Transverse colon (tissue), 4 donors: Measurements from ENCODE around the gene BMPR1B. TPM values are rescaled to one million over a fixed set of nuclear protein-coding genes. Genes with fewer than 3 reads are reported as not detected.

Experiments used
- DNase-seq: peaks from one replicate; pipeline ENCODE4 v3.0.0-alpha.2; 2019
- H3K27ac ChIP-seq, 4 donors: fragments of 200-600 bp; sonication (generic); 2 replicates each; pipeline ENCODE4 v1.5.1; 2016 to 2018; ENCODE audit warnings: inconsistent platforms in 4 of 4
- H3K27me3 ChIP-seq: fragments of 200-600 bp; sonication (generic); 2 replicates; pipeline ENCODE4 v1.5.1; 2017; ENCODE audit warnings: inconsistent platforms
- H3K36me3 ChIP-seq, 4 donors: fragments of 200-600 bp; sonication (generic); 2 replicates each; pipeline ENCODE4 v1.5.1; 2017 to 2019; ENCODE audit warnings: inconsistent platforms in 4 of 4
- H3K4me1 ChIP-seq, 4 donors: fragments of 200-600 bp; sonication (generic); 2 replicates each; pipeline ENCODE4 v1.5.1; 2017 to 2020; ENCODE audit warnings: inconsistent platforms in 4 of 4
- H3K4me3 ChIP-seq, 4 donors: fragments of 200-600 bp; sonication (generic); 1 replicate in 1 of 4; 2 replicates in 3 of 4; pipeline versions ENCODE4 v1.5.1 to v1.6.1; 2017 to 2019; ENCODE audit warnings: inconsistent platforms in 4 of 4
- H3K9me3 ChIP-seq, 2 donors: fragments of 200-600 bp; sonication (generic); 2 replicates each; pipeline ENCODE4 v1.5.1; 2017 to 2019; ENCODE audit warnings: inconsistent platforms in 2 of 2
- CTCF ChIP-seq, 5 experiments: fragments of 200-600 bp in 3 of 5; fragments of 450-650 bp in 2 of 5; sonication (generic) in 3 of 5; IDR thresholded peaks; 1 replicate in 2 of 5; 2 replicates in 3 of 5; pipeline ENCODE4 v1.5.1; 2016 to 2017; ENCODE audit warnings: antibody characterized with exemption in 5 of 5, inconsistent platforms in 3 of 5, mild to moderate bottlenecking in 2 of 5, moderate library complexity in 1 of 5
- EP300 ChIP-seq: sonication (generic); formaldehyde crosslinking; IDR thresholded peaks from one replicate; pipeline ENCODE4 v1.6.1; 2017; ENCODE audit warnings: antibody characterized with exemption, low read depth
- POLR2A ChIP-seq: fragments of 450-650 bp; IDR thresholded peaks from one replicate; pipeline ENCODE4 v1.6.1; 2016; ENCODE audit warnings: antibody characterized with exemption, mild to moderate bottlenecking, moderate library complexity
- POLR2AphosphoS5 ChIP-seq, 3 donors: sonication (generic); formaldehyde crosslinking; IDR thresholded peaks; one replicate each; pipeline ENCODE4 v1.6.1; 2016; ENCODE audit warnings: antibody characterized with exemption in 3 of 3
- WGBS, 2 donors: methylation state at CpG; one replicate each; pipeline ENCODE4 v1.1.5; 2018; ENCODE audit warnings: low coverage in 1 of 2; 5-methylcytosine and 5-hydroxymethylcytosine counted together
- in situ Hi-C, 4 donors: fragments of 200-750 bp; cut with MboI; loops; one replicate each; pipeline versions ENCODE4 v1.15.0 to v1.15.1; 2017; ENCODE audit warnings: low sequenced_read_pairs in 3 of 4, low pct_ligation_motif_present in 1 of 4, low pct_unique_long_range_greater_than_20kb in 1 of 4
- intact Hi-C: fragments of 100-400 bp; cut with DNase I; formaldehyde crosslinking; loops from one replicate; pipeline ENCODE4 v1.15.1; 2023; ENCODE audit warnings: low total_unique reads
- total RNA-seq, 4 donors: library from RNA; depleted of rRNA; stranded (reverse); fragments of >200 nt; gene quantifications; one replicate each; pipeline ENCODE4 v1.1.0, GENCODE V29; 2016

Gene BMPR1B
- total RNA-seq, 4 donors from 2014 or later, result 0.64 to 3.2 (median 0.68) TPM; not detected in 1

- no peaks in the 10 kb centered on the region for H3K27me3 ChIP-seq
- TF ChIP-seq CTCF (IDR thresholded peaks at IDR 0.05), result no peak
- TF ChIP-seq EP300, result no peak
- TF ChIP-seq POLR2A, result no peak
- TF ChIP-seq POLR2AphosphoS5 (IDR thresholded peaks at IDR 0.05), result no peak
- in situ Hi-C loops, result loop anchor here (25.0 kb wide), 2 partner anchors 465 to 490 kb away; no protein-coding TSS in a partner anchor
- DNase-seq, result no peak
- WGBS, 2 donors, result 38 to 61% methylated on average over 3 of the region's 3 CpGs
- H3K36me3 ChIP-seq, result no peaks in the 10 kb centered on the region
- H3K9me3 ChIP-seq, result no peaks in the 10 kb centered on the region
- no peak overlapping the region for H3K4me3 ChIP-seq
- H3K4me1 ChIP-seq, result peaks cover 0 to 5% (median 1%) of the 10 kb centered on the region in 4 donors
- no peak overlapping the region for H3K27ac ChIP-seq
- intact Hi-C loops, result no loop called here
Observed at GRCh38 chr4:95102162-95102790, 344.5 kb downstream of the BMPR1B start.

DNA sequence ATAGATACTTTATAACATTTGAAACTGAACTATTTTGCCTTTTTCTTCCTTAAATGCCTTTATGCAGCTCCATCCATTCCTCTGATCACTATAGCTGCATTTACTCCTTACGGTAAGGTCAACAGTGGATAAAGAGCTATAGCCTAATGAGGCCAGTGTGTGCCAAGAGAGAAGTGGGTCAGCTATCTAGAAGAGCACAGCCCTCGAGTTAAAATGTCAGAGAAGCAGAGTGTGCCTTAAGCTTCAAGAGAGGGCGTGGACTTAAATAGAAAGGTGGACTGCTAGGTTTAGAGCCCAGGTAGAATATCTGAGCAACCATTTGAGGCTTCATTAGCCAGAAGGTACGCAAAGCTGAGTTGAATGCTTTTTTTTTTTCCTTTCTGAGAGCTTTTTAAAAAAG lies 347.4 kb downstream of the BMPR1B start:
- Histone ChIP-seq H3K4me1 (peaks cover 0 to 9% (median 4%) of the 10 kb centered on the region in 4 donors), H3K27me3 (no peaks in the 10 kb centered on the region), H3K9me3 (no peaks in the 10 kb centered on the region), H3K36me3 (no peaks in the 10 kb centered on the region), H3K27ac (no peak overlapping the region), H3K4me3 (no peak overlapping the region)
- in situ Hi-C loops, result loop anchor here (25.0 kb wide), 2 partner anchors 468 to 493 kb away; no protein-coding TSS in a partner anchor
- 75 to 79% methylated on average over 4 of the region's 4 CpGs for WGBS, 2 donors
- TF ChIP-seq POLR2AphosphoS5 (IDR thresholded peaks at IDR 0.05) (no peak), EP300 (no peak), CTCF (IDR thresholded peaks at IDR 0.05) (no peak), POLR2A (no peak)
- DNase-seq, result no peak
- intact Hi-C loops, result no loop called here

DNA sequence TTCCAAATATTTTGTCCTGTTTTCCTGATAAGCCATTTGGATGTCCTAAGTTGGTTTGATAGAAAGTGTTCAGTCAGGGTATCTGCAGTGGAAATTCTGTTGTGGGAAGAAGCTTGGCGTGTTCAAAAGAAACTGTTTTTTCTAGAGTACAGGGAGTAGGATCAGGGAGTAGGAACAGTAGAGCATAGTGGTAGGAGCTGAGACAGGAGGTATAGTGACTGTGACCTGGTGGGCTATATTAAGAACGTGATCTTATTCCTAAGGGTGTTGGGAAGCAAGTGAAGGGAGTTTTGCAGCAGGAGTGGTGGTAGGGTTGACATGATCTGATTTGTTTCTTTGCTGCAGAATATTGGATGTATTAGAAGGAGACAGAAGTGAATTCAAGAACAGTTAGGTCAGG lies 348.2 kb downstream of the BMPR1B start:
- peaks cover 0 to 9% (median 4%) of the 10 kb centered on the region in 4 donors for H3K4me1 ChIP-seq
- WGBS, 2 donors, result 67 to 87% methylated on average over 2 of the region's 2 CpGs
- H3K27me3 ChIP-seq, result no peaks in the 10 kb centered on the region
- DNase-seq, result no peak
- H3K9me3 ChIP-seq, result no peaks in the 10 kb centered on the region
- intact Hi-C loops, result no loop called here
- H3K36me3 ChIP-seq, result no peaks in the 10 kb centered on the region
- H3K27ac ChIP-seq, result no peak overlapping the region
- in situ Hi-C loops, result loop anchor here (25.0 kb wide), 2 partner anchors 469 to 494 kb away; no protein-coding TSS in a partner anchor
- no peak overlapping the region for H3K4me3 ChIP-seq
- TF ChIP-seq POLR2A (no peak), EP300 (no peak), CTCF (IDR thresholded peaks at IDR 0.05) (no peak), POLR2AphosphoS5 (IDR thresholded peaks at IDR 0.05) (no peak)

DNA sequence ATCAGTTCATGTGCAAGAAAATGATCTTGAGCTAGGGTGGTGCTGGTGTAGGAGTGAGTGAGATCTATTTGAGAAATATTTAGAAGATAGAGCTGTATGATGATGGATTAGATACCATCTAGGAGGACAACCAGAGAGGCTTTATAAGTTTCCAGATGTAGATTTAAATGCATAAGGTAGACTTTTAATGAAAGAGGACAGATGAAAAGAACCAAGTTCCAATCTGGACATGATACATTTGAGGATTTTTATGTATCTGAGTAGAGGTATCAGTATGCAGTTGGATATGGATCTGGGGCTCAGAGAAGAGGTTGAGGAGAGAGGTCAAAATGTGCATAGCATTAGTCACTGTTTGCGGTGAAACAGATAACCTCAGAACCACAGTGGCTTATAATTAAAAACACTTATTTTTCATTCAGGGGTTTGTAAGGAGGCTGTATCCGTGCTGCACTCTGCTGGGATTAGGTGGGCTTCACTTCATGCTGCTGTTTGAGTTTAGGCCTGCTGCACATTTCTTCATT lies 348.7 kb downstream of the BMPR1B start:
- TF ChIP-seq EP300, result no peak
- TF ChIP-seq POLR2A, result no peak
- TF ChIP-seq CTCF (IDR thresholded peaks at IDR 0.05), result no peak
- TF ChIP-seq POLR2AphosphoS5 (IDR thresholded peaks at IDR 0.05), result no peak
- WGBS, 2 donors, result 76 to 93% methylated on average over 2 of the region's 2 CpGs
- H3K9me3 ChIP-seq, result no peaks in the 10 kb centered on the region
- in situ Hi-C loops (loop anchor here (25.0 kb wide), 2 partner anchors 469 to 494 kb away; no protein-coding TSS in a partner anchor), intact Hi-C loops (no loop called here)
- peaks cover 0 to 9% (median 4%) of the 10 kb centered on the region in 4 donors for H3K4me1 ChIP-seq
- H3K4me3 ChIP-seq, result no peak overlapping the region
- DNase-seq, result no peak
- H3K27ac ChIP-seq, result no peak overlapping the region
- H3K27me3 ChIP-seq, result no peaks in the 10 kb centered on the region
- H3K36me3 ChIP-seq, result no peaks in the 10 kb centered on the region
